ENCODE results near the gene ZNF789. TPM values are rescaled to one million over a fixed set of nuclear protein-coding genes. Genes with fewer than 3 reads are reported as not detected.

The ZNF789 gene
- total RNA-seq, 2 experiments from 2014 or later = 32.2 to 59.6 TPM

- Histone ChIP-seq H2AFZ (ENCODE audit: low read length) (no peak overlapping the region), H3K27ac (ENCODE audit: low read depth, low read length, poor library complexity, severe bottlenecking) (no peak overlapping the region), H3K79me2 (ENCODE audit: insufficient read depth, low read depth, low read length) (peaks cover 5% of the 10 kb centered on the region; the same call in 1 of the 2 replicates), H3K4me2 (ENCODE audit: low read length) (no peak overlapping the region), H3K9me2 (ENCODE audit: insufficient read depth, low read length) (no peaks in the 10 kb centered on the region), H3K4me3 (ENCODE audit: low read depth, low read length, poor library complexity, severe bottlenecking) (no peak overlapping the region), H3K4me1 (ENCODE audit: insufficient read depth, low read length, poor library complexity, severe bottlenecking) (no peaks in the 10 kb centered on the region), H3K36me3 (ENCODE audit: insufficient read depth, low read length) (peaks cover 58% of the 10 kb centered on the region), H4K20me1 (ENCODE audit: insufficient read depth, low read length) (no peaks in the 10 kb centered on the region), H3K9me3 (ENCODE audit: low read length) (no peaks in the 10 kb centered on the region)
- intact Hi-C loops (cut with micrococcal nuclease; ENCODE audit: unreplicated experiment) = no loop called here
- no TSS peak for BruUV-seq (replicated peaks)
- TF ChIP-seq EZH2phosphoT487 (IDR thresholded peaks at IDR 0.05; ENCODE audit: borderline replicate concordance, low read depth, low read length) (no peak), CTCF (conservative IDR thresholded peaks at IDR 0.05; ENCODE audit: low read length) (0 out of 2 replicates have a peak, but pooled peaks have one; percentile 26)
- DNase-seq (ENCODE audit: low spot score) = no peak
- CTCF ChIA-PET (ENCODE audit: unreplicated experiment) = no interaction called here
- POLR2A ChIA-PET = interaction anchor here (1.0 kb wide), 1 partner anchor 9 kb away, joined by 3 read pairs; no protein-coding TSS in a partner anchor
Measured at GRCh38 chr7:99490878-99491277, 18.2 kb downstream of the ZNF789 start.

GRCh38 chr7:99493823-99494222 is 21.1 kb downstream of the ZNF789 start:
- POLR2A ChIA-PET = interaction anchor here (0.6 kb wide), 1 partner anchor 18 kb away, joined by 3 read pairs; no protein-coding TSS in a partner anchor
- intact Hi-C loops (cut with micrococcal nuclease; ENCODE audit: unreplicated experiment) = no loop called here
- Histone ChIP-seq H3K27ac (ENCODE audit: low read depth, low read length, poor library complexity, severe bottlenecking) (no peak overlapping the region), H4K20me1 (ENCODE audit: insufficient read depth, low read length) (peaks cover 9% of the 10 kb centered on the region), H2AFZ (ENCODE audit: low read length) (no peak overlapping the region), H3K4me3 (ENCODE audit: low read depth, low read length, poor library complexity, severe bottlenecking) (no peak overlapping the region), H3K4me2 (ENCODE audit: low read length) (no peak overlapping the region), H3K4me1 (ENCODE audit: insufficient read depth, low read length, poor library complexity, severe bottlenecking) (peaks cover 9% of the 10 kb centered on the region), H3K9me3 (ENCODE audit: low read length) (no peaks in the 10 kb centered on the region), H3K9me2 (ENCODE audit: insufficient read depth, low read length) (no peaks in the 10 kb centered on the region), H3K79me2 (ENCODE audit: insufficient read depth, low read depth, low read length) (peaks cover 34% of the 10 kb centered on the region), H3K36me3 (ENCODE audit: insufficient read depth, low read length) (peaks cover 77% of the 10 kb centered on the region)
- no TSS peak for BruUV-seq (replicated peaks)
- no peak for TF ChIP-seq CTCF (conservative IDR thresholded peaks at IDR 0.05; ENCODE audit: low read length)
- TF ChIP-seq EZH2phosphoT487 (IDR thresholded peaks at IDR 0.05; ENCODE audit: borderline replicate concordance, low read depth, low read length) = no peak
- DNase-seq (ENCODE audit: low spot score) = no peak
- CTCF ChIA-PET (ENCODE audit: unreplicated experiment) = no interaction called here

GRCh38 chr7:99497766-99498545 is 25.3 kb downstream of the ZNF789 start:
- H3K4me1 ChIP-seq (ENCODE audit: insufficient read depth, low read length, poor library complexity, severe bottlenecking) = peaks cover 14% of the 10 kb centered on the region
- no peak overlapping the region for H2AFZ ChIP-seq (ENCODE audit: low read length)
- peaks cover 6% of the 10 kb centered on the region; the same call in 1 of the 2 replicates for H3K9me3 ChIP-seq (ENCODE audit: low read length)
- peaks cover 52% of the 10 kb centered on the region for H3K79me2 ChIP-seq (ENCODE audit: insufficient read depth, low read depth, low read length)
- DNase-seq (ENCODE audit: low spot score) = no peak
- POLR2A ChIA-PET = interaction anchor here (0.5 to 1.3 kb wide), 6 partner anchors 24 to 801 kb away, joined by 3 to 5 read pairs (median 4); partner anchors contain the start of genes BUD31 and ZNF655
- no peak overlapping the region for H3K27ac ChIP-seq (ENCODE audit: low read depth, low read length, poor library complexity, severe bottlenecking)
- TF ChIP-seq CTCF (conservative IDR thresholded peaks at IDR 0.05; ENCODE audit: low read length) (no peak), EZH2phosphoT487 (IDR thresholded peaks at IDR 0.05; ENCODE audit: borderline replicate concordance, low read depth, low read length) (no peak)
- H3K36me3 ChIP-seq (ENCODE audit: insufficient read depth, low read length) = peaks cover 60% of the 10 kb centered on the region
- H3K9me2 ChIP-seq (ENCODE audit: insufficient read depth, low read length) = no peaks in the 10 kb centered on the region
- no TSS peak for BruUV-seq (replicated peaks)
- H3K4me3 ChIP-seq (ENCODE audit: low read depth, low read length, poor library complexity, severe bottlenecking) = peak overlapping the region; percentile 90
- peaks cover 15% of the 10 kb centered on the region for H4K20me1 ChIP-seq (ENCODE audit: insufficient read depth, low read length)
- CTCF ChIA-PET (ENCODE audit: unreplicated experiment) = no interaction called here
- intact Hi-C loops (cut with micrococcal nuclease; ENCODE audit: unreplicated experiment) = loop anchor here (5.0 kb wide), 1 partner anchor 121 kb away; no protein-coding TSS in a partner anchor
- peak overlapping the region; percentile 100 for H3K4me2 ChIP-seq (ENCODE audit: low read length)

Measured in OCI-LY7 (cell line).